Activated CD4-positive, CD25-positive, alpha-beta regulatory T cell treated with anti-CD3 and anti-CD28 coated beads, Interleukin-2, amount 50 U/mL, for 72 hours (primary cell): Measurements from ENCODE around the gene PRKCE.

Experiments used
- DNase-seq: peaks from one replicate; pipeline ENCODE4 v3.0.0; 2021

PRKCE gene

DNA sequence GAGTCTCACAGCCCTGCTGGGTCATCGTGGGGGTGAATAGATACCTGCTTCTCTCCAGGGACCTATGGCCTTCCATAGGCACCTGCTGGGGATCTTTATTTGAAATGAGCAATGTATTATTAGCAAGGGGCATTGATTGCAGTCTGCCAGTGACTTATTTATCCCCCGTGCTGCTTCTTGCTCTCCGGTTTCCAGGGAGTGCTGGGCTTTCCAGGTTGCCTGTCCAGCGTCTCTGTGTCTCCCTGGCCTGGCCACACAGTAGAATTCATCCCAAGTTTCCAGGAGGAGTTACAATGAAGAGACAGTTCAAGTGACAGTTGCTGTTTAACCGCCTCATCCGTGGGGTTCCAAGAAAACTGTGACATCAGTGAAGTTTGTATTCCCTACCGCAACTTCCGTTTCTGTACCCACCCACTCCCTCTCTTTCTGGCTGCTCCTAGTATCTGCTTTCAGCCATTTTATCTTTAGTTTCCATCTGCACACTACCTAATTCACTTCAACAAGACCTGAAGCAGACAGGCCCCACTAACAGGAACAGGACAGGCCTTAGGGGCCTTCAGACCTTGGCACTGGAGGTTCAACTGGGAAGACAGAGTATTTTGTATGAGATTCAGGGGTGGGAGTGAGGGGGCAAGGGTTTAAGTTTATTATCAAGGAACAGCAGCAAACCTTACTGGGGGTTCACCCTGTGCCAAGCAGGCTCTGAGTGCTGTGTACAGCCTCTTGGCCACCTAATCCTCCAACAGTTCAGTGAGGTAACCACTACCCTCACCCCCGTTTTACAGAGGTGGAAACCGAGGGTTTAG is 134.8 kb downstream of the PRKCE start:
- no peak for DNase-seq

DNA sequence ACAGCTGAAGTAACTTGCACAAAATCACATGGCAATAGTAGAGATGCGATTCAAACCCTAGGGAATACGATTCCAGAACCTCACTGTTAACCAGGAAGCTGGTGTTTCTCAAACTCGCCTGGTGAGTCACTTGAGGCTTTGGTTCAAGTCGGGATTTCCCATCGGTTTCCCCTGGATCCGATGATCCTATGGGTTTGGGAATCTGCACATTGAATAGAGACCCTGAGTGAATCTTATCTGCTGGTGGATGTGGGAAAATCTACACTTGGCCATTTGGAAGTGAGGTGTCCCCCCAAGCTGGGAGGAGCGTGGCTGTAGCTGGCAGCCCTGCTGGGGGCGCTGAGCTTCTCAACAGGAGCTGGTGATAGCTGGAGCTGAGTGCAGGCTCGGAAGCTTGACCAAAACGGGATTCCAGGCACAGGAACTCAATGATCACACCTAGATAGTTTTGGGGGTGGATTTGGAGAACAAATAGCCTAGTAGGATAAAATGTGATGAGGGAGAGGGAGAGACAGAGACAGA is 135.4 kb downstream of the PRKCE start:
- no peak for DNase-seq

DNA sequence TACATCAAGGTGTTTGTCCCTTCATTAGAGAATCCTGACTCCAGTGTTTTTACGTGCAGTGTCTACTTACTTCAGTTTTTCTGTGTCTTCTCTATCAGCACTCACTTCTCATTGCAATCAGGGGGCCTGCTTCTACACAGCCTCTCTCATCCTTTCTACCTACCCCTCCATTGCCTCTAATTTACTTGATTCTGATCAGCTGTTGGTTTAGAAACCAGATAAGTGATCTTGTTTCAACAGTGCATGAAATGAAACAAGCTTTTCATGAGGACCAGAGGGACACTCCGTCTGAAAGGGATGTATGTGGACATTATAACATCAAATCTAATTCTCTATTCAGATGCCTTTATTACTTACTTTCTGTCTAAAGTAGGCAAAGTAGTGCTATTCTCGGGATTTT is 136.9 kb downstream of the PRKCE start:
- DNase-seq: no peak

DNA sequence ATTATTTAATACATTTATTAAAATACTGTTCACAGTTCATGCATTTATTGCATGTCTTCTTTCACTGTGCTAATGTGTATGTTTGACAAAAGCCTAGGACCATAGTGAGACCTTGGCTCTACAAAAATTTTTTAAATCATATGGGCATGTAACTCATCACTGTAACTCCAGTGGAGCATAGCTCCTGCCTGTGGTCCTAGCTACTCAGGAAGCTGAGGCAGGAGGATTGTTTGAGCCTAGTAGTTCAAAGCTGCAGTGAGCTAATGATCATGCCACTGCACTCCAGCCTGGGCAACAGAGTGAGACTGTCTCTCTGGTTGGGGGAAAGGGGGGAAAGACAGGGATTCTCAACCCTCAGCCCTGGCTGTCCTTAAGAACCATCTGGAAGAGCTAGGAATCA is 137.8 kb downstream of the PRKCE start:
- DNase-seq: no peak

DNA sequence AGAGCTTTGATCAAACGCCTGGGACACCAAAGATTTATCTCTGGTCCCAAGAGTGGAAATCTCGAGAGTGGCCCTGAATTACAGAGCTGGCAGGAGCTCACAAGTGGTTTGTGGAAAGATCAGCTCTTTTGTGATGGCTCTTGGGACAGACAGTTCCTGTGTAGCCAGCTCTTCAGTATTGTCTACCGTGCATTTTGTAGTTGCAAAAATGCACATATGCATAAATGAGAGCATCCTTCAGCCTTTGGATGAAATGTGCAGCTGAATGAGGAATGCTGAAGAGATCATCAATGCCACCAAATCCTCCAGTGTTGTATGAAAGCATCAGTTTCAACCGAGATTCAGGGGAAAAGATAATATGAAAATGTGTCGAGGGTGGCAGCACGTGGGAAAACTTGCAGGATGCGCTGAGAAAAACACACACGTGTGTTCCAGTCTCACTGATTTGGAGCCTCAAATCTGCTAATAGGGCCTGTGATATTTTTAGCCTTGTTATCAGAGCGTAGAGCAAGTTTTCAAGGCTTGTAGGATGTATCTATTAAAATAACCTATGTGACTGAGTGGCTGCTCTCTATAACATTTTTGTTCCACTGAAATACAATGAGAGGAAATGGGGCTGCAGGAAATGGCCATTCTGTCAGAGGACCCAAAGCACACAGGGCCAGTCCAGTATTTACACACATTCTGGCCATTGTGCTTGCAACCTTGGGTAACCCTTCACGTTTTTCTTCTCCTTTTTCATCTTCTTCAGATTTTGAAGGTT is 138.7 kb downstream of the PRKCE start:
- no peak for DNase-seq

DNA sequence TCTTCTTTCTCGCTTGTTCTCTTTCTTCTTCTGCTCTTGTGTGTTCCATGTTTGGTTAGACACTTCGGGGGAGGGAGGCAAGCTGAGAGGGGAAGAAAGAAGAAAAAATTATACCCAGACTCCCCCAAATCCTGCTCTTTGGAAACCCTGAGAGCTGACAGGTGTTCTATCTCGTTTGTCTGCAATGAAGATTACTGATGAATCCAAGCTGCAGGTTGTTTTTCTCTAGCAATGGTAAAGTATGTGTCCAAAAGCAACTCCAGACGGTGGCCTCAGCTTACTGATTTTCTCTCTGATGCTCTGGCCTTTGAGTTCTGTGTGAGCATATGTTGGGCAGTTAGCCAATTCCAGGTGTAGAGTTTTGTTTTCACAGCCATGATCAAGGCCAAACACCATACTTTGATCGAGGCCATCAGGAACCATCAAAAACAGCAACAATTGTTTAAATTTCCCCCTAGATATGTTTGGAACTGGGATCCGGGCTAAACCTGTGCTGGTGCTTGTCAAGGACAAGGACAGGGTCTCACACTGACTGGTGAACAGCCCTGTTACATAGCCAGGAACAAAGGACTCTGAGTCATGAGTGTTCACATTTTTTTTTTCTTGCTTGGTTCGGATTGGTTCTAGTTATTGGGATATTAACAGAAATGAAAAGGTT is 142.0 kb downstream of the PRKCE start:
- DNase-seq: no peak

DNA sequence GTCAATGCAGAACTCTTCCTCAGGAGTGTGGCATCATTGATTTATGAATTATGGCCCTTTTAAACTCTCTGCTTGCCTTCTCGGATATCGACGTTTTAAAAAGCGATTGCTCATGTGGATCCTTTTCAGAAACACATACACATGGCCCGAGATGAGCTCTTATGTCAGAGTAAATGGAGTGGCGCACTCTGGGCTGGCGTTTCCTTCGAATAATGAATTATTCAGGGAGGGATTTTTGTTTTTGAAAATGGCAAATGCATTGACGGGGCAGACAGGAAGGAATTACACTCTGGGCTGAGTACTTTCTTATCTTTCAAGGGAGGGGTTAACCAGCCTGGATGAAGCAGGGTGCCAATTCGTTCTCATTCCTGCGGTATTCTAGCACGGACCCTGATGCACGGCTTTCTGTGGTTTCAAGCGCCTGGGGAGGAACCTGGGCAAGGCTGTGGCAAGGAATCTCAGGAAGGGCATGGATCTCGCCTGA is 142.7 kb downstream of the PRKCE start:
- DNase-seq: no peak

DNA sequence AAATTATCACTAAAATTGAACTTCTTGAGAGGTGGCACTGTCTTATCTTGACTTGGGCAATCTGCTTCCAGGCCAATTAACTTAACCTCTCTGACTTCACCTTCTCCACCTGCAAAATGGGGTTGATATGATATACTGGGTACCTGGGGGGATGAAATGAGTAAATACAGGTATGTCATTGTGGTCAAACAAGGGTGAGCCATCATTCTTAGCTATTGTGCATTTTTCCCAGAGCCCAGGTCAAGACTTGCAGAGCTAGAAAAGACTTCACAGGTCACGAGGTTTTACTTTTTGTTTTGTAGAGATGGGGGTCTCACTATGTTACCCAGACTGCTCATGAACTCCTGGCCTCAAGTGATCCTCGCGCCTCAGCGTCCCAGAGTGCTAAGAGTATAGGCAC is 145.0 kb downstream of the PRKCE start:
- DNase-seq: no peak

DNA sequence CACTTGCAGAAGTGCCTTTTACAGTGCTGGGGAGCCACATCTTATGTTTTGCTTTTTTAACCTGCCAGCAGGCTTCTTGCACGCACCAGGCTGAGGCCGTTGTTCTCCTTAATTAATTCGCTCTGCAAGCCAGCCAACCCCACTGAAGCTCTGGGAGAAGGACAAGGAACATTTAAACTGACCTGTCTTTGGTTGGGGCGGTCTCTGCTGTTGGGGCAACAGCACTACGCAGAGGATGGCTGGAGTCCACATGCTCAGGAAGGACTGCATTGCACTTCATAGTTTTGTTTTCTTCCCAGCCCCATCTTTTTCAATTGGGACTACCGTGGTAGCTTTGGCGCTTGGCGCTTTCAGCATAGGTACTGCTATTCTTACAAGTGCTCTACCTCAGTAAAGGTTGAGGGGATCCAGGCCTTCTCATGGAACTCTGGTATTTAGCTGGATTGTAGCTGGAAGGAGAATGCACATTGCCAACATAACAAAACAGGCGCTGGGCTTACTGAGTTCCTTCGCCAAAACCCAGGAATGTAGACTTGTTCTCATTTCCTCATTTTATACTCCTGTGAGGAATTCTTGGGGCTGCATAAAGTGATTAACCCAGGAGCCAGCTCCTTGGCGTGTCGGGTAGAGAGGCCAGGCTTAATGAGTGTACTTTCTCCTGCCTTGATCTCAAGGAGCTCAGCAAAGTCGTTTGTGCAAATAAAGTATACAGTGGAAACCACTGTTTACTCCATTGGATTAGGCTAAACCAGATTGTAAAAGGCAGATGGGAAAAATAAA is 146.2 kb downstream of the PRKCE start:
- DNase-seq: no peak

DNA sequence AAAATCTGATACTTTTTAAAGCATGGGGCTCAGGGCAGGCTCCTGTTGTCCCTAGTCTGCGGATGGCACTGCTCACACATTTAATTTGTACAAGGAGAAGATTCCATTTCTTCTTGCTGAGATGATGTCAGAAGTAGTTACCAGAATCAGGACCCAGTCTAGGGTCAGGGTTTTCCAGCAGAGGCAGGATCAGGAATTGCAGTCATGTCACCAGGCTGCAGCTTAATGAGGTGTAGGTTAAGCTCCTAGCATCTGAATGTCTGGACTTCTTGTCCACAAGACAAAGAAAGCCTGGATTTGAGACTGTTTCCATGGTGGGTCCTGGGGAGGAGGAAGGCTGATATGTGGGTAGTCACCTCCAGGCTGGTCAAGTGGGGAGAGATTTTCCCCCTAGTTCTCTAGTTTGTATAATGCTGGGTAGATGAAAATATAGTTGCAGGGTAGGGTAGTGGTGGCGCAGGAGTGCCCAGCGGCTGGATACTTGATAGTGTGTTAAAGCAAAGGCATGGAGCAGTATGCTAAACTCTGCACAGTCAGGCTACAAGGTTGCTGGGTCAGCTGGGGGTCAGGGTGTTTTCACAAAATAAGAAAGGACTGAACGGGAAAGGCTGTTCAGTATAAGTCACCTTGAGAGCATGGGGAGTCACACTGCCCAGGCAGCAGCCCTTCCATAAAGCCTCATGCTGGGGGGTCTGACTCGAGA is 148.4 kb downstream of the PRKCE start:
- no peak for DNase-seq

DNA sequence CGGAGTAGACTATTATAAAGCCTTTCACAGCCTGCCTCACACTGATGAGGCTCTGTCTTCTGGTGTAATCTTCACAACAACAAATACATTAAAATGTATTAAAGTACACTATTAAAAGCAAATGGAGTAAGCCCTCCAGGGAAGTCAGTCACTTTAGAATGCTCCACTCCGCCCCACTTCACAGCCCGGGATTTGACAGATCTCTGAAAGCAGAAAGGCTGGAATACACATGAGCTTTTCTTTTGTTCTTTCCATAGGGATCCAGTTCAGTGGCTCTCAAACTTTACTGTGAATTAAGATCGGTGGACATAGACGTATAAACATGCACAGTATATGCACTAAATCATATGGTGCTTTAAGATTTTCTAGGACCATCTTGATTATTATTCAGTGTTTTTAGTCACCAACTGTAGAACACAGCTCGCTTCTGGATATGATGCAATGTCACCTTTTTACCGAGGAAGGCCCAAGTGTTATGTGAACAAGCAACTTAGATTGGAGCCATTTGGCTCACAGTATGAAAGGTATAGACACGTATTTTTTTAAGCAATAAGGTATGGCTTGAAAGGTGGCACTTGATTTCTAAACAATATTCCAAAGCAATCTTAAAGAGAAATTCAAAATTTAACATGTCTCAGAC is 151.1 kb downstream of the PRKCE start:
- DNase-seq: no peak

DNA sequence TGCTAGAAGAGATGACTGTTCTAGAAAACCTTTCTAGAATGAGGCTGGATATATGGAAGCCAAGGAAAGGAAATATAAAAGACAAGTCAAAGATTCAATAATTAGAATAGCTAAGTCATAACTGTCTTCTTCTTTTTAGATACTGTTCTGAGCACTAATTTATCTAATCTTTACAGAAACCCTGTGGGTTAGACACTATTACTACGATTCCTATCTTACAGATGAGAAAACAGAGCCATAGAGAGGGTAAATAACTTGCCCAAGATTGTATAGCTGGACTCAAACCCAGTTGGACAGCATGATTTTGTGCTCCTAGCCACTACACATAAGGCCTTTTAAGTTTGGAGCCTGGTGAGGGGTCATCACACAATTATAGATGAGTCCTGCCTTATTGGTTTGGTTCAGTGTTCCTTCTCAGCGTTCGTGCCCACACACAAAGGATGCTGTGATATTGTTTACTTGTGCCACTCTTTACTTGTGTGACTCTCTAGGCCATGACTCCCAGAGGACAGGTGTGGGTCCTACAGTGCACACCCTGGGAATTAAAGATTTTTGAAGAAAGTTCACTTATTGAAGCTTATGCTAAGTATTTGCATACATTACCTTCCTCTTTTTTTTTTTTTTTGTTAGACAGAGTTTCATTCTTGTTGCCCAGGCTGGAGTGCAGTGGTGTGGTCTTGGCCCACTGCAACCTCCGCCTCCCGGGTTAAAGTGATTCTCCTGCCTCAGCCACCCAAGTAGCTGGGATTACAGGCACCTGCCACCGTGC is 153.7 kb downstream of the PRKCE start:
- DNase-seq: no peak

DNA sequence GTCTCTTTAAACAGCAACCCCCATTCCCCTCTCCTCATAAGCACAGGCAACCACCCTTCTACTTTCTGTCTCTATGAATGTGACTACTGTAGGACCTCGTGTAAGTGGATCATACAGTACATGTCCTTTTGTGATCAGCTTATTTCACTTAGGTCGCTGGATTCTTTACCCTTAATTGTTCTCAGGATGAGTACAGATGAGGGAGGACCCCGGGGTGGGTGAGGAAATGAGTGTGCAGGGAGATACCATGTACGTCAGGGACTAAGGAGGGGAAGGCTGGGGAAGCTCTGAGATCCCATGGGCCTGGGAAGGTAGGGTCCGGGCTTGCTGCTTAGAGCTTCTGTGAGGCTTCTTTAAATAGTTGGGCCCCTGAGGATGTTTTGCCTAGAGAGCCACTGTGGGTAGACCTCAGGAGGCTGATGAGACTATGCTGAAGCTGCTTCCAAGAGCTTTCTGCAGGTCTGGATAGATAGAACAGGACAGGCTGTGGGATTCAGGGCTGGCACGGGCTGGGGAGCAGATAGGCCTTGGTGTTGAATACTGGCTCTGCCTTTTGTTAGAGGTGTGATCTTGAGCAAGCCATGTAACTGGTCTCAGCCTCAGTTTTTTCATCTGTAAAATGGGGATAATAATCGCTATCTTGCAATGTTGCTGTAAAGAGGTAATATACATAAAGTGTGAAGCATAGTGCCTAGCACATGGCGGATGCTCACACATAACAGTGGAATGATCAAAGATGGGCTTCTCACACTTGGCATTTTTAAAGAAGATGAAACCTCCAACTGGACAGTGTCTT is 155.3 kb downstream of the PRKCE start:
- no peak for DNase-seq

DNA sequence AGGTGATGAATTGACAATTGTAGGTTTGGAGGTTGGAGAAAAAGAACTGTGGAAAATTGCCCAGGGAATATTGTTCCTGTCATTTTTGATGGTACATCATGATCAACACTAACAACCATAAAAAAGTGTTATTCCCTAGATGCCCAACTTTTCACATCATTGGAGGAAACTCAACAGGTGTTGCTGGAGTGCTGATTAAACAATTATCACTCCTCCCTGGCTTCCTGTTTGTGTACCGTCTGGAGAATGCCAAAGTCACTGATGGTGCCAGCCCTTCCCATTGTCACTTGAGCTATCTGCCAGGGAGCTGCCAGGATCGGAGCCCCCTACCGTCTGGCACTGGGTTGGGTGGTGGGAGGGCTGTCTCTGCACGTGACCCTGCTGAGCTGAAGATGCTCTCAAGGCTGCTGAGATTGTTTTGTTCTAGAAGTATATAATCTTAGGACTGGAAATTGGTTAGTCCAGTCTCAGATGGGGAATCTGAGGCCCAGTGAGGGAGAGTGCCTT is 156.9 kb downstream of the PRKCE start:
- no peak for DNase-seq

DNA sequence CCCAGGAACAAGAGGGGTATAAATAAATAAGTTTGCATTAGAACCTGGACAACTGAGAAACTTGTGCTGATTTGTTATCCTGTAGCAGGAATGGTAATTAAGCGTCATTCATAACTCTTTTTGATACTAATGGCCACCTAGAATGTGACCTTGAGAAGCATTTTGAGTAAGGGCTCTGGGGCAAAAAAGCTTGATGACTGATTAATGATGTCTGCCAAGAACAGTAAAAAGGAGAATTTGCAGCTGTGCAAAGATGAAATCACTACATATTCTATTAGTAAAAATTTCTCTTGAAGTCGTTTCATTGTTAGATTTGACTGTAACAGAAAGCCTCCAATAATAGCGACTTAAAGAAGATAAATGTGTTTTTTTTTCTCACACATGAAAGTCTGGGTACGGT is 157.7 kb downstream of the PRKCE start:
- DNase-seq: no peak

DNA sequence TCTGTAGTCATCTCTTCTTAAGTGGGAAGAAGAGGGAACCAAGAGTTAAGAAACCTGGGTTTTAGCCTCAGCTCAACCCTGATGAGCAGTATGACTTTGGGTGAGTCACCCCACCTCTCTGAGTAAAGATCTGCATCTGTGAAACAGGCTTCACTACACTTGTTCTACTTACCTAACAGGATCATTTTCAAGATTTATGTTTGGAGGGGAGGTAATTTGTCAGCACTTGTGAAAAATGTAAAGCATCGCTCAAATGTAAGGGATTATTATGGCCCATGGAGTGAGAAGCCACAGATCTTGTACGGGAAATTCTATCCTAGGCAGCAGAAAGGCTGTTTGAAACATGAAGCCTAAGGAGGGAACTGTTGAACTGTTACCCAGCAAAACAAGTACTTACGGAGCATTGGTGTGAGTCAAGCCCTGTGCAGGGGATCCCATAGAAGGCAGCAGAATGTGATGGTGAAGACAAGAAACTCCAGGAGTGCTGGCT is 160.6 kb downstream of the PRKCE start:
- no peak for DNase-seq

DNA sequence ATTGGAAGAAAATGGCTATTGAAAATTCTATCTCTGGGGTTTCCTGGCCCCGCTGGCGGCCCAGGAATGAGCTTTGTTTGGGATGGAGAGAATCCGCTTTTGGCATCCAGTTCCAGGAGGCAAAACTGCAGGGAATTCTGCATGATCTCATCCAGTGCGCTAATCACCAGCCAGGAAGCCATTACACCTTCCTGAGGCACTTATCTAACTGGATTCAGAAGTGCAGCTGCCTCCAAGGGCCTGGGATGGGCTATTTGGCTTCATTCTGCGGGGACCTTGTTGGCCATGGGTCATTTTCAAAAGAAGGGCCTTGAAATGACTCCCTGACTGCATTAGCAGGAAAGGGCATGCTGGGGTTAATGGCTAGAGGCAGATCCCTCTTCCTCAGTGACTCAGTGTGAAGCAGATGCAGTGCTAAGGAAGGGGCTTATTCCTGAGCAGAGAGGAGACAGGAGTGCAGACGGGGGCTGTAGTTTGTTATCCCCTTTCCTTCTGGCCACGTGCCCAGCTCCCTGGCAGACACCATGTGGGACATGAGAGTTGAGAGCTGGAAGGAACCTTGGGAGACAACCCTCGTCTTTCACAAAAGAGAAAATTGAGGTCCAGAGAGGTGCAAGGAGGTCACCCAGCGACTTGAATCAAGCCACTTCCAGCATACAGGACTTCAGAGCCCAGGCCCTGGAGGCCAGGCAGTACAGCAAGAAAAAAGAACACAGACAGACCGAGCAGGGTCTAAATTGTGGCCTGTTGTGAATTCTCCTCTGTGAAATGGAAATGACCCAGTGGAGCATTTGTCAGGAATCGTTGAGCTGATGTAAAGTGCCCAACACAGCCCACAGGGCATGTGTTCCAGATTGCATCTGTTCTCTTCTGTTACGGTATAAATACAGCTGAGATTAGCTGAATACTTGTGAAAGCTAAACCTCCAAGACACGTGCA is 161.8 kb downstream of the PRKCE start:
- DNase-seq: no peak

DNA sequence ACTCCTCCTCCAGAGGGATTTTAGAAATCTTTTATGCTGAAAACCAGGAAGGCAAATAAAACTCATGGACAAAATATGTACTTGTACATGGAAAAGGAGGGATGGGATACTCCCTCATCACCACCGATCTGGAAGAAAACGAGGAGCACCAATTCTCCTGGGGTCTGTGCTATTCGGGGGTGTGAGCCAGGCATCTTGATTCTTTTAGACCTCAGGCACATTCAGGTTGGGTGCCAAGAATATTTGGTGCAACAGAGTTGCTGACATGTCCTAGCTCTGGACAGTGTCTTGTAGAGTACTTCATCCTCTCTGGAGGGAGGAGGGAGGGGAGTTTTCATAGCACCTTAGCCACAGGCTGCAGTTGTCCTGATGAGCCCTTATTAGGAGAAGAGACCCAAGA is 163.0 kb downstream of the PRKCE start:
- DNase-seq: no peak
